ENCODE results near the gene THPO. TPM values are rescaled to one million over a fixed set of nuclear protein-coding genes. Genes with fewer than 3 reads are reported as not detected.

Gene THPO
- total RNA-seq, 1 experiment from 2014 or later, result not detected

DNA sequence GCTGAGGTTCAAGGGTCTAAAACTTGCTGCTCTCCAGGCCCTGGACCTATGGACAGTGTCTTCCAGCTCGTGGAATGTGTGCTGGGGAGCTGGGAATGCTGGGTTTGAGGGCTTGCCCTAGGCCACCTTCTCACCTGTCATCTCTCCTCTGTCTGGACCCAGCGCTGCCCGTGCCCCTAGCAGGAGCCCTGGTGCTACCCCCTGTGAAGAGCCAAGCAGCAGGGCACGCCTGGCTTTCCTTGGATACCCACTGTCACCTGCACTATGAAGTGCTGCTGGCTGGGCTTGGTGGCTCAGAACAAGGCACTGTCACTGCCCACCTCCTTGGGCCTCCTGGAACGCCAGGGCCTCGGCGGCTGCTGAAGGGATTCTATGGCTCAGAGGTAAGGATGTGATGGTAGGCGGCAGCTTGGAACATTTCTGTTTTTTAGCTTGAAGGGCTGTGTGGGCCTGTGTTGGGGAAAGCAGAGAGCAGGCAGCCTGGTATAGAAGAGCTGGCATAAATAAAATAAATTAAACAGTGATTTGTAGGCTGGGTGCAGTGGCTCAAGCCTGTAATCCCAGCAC lies 6.9 kb upstream of the THPO start:
- DNase-seq (ENCODE audit: low read depth), result no peak

DNA sequence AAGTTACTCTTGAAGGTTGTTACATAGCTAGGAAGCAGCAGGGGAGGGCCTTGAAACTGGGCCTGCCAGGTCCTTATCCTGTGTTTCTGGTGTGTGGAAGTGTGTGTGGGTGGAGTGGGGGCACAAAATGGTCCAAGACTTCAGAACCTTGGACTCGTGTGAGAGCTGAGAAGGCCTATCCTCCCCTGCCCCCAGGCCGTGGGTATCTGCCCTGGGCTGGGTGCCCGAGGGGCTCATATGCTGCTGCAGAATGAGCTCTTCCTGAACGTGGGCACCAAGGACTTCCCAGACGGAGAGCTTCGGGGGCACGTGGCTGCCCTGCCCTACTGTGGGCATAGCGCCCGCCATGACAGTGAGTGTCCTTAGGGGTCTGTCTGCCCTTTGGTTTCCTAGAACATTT lies 6.3 kb upstream of the THPO start:
- DNase-seq (ENCODE audit: low read depth), result no peak

DNA sequence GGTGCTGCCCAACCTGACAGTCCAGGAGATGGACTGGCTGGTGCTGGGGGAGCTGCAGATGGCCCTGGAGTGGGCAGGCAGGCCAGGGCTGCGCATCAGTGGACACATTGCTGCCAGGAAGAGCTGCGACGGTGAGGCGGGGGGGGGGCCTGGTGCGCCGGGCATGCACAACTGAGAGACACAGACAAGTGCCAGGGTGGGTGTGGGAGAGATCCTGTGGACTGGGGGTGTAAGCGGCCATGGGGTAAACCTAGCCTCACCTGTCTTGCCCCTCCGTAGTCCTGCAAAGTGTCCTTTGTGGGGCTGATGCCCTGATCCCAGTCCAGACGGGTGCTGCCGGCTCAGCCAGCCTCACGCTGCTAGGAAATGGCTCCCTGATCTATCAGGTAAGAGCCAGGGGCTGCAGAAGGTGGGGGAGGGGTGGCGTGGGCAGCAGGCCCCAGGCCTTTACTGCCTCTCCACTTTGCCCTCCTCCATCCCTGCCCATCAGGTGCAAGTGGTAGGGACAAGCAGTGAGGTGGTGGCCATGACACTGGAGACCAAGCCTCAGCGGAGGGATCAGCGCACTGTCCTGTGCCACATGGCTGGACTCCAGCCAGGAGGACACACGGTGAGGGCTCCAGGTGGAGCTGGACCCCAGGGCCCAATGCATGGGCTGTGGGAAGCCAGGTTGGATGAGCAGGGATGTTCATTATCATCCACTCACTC lies 5.2 kb upstream of the THPO start:
- no peak for DNase-seq (ENCODE audit: low read depth)

DNA sequence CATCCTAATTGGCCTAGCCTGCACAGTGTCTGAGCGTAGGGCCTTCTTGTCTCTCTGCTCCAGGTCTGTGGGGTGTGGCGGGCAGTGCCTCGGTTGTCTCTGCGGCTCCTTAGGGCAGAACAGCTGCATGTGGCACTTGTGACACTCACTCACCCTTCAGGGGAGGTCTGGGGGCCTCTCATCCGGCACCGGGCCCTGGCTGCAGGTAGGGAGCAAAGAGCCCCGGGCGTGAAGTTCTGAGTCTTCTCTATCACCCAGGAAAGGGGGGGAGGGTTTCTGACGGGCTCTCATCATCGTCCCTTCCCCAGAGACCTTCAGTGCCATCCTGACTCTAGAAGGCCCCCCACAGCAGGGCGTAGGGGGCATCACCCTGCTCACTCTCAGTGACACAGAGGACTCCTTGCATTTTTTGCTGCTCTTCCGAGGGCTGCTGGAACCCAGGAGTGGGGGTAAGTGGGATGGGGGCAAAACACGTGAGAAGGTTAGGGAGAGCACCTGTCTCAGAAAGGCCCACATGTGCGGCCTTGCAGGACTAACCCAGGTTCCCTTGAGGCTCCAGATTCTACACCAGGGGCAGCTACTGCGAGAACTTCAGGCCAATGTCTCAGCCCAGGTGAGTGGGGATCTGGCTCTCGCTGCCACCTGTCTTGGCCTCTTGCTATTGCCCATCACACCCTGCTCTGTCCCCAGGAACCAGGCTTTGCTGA lies 4.5 kb upstream of the THPO start:
- DNase-seq (ENCODE audit: low read depth), result no peak

DNA sequence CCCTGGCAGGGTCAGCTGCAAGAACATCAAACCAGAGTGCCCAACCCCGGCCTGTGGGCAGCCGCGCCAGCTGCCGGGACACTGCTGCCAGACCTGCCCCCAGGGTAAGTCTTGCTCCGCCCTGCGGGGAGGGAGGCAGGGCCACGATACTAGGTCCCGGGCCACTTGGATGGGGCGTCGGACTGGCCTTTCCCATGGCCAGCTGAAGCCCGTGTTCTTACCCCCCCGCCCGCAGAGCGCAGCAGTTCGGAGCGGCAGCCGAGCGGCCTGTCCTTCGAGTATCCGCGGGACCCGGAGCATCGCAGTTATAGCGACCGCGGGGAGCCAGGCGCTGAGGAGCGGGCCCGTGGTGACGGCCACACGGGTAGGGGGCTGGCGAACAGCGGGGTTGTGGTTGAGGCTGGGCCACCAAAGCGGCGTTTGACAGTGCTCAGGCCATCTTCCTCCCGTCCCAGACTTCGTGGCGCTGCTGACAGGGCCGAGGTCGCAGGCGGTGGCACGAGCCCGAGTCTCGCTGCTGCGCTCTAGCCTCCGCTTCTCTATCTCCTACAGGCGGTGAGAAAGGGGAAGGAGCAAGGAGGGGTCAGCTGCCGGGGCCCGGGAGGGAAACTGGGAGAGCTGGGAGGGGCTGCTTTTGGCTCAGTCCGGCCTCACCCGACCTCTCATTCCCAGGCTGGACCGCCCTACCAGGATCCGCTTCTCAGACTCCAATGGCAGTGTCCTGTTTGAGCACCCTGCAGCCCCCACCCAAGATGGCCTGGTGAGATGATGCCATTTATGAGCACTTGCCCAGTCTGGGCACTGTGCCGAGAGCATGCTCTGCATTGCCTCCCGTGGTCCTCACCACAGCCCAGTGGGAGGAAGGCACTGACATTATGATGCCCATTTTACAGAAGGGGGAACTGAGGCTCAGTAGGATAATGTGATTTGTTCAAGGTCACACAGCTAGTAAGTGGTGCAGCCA lies 3.5 kb upstream of the THPO start:
- no peak for DNase-seq (ENCODE audit: low read depth)

DNA sequence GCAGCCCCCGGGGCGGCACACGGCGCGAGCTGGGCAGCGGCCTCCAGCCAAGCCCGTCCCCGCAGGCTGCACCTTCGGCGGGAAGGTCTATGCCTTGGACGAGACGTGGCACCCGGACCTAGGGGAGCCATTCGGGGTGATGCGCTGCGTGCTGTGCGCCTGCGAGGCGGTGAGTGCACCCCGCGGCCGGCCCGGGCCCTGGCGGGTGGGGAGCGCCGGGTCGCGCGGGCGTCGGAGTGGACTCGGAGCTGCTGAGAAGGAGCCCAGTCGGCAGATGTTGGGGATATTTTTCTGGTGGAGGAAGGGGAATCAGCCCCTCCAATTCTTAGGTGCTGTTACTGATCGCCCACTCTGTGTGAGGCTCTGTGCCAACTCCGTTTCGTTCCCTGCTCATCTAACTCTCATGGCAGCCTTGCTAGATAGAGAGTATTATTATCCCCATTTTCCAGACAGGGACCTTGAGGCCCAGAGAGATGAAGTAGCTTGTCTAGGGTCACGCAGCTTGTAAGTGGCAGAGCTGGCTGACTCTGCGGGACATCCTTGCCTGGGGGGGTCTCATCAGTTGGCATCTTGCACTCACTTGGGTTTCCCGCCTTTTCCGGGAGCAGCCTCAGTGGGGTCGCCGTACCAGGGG lies 2.7 kb upstream of the THPO start:
- no peak for DNase-seq (ENCODE audit: low read depth)

DNA sequence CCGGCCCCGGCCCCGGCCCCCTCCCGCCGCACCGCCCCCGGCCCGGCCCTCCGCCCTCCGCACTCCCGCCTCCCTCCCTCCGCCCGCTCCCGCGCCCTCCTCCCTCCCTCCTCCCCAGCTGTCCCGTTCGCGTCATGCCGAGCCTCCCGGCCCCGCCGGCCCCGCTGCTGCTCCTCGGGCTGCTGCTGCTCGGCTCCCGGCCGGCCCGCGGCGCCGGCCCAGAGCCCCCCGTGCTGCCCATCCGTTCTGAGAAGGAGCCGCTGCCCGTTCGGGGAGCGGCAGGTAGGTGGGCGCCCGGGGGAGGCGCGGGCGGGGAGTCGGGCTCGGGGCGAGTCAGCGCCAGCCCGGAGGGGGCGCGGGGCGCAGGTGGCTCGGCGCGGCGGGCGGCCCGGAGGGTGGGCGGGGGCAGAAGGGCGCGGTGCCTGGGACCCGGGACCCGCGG lies 2.2 kb upstream of the THPO start:
- DNase-seq (ENCODE audit: low read depth), result peak; percentile 65

DNA sequence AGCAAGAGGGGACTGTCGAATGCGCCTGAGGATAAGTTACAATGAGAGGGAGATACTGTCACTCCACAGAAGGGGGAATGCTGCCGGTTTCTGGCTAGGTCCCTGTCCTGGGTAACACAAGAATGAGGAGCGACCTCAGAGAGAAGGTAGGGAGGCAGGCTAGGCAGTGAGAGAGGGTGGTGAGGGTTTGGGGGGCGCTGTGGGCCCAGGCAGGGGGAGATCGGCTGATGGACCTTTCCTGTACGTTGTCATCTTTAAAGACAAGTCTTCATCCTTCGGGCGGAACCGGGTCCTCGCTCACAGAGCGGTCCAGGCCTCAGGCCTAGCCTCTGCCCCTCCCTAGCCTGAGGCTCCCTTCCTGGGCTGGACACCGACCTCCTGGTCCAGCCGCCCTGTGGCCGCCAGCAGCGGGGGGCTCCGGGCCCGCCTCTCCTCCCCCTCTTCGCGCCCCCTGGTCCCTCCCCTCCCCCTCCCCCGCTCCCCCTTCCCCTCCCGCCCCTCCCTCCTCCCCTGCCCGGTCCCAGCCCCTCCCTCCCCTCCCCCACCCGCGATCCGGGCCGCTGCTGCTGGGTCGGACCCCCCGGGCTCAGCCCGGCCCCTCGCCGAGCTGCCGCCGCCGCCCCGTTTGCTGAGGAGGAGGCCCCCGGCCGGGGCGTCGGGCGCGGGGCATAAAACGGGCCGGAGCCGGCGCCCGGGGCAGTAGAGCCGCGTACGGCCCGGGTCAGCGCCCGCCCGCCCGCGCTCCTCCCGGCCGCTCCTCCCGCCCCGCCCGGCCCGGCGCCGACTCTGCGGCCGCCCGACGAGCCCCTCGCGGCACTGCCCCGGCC lies 1.6 kb upstream of the THPO start, which contains the start of gene CHRD:
Gene CHRD, plus strand, starts transcription at position 697 of the 827 bp plus-strand sequence. CDS start 265 bp downstream, outside the sequence.
- DNase-seq (ENCODE audit: low read depth), result no peak

DNA sequence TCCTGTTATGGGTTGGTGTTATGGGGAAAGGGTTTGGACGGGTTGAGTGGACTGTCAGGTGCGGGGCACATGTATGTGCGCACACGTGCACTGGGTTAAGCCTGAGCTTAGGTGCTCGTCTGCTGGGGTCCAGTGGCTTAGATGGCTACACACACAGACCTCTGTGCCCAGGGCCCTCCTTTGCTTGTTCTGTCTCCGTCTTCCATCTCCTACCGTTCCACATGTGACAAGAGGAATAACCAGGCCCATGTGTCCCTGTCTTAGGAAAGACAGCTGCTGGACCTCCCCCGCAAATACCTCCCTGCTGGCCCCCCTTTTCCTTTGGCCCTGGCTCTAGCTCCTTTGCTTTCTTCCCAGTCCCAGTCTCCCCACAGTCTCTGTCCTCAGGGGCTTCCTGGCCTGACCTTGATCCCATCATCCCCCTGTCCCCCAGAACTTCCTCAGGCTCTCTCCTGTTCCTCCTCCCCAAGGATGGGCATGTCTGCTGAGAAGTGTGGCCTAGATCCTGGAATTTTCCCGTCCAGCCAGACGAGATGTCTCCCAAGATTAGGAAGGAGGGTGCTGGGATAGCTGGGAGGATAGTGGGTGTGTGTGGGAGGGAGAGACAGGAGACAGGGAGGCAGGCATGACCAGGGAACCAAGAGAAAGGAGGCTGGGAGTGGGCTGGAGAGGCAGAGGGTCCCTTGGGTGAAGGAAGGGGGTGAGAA lies 797 bp upstream of the THPO start:
- DNase-seq (ENCODE audit: low read depth), result no peak

DNA sequence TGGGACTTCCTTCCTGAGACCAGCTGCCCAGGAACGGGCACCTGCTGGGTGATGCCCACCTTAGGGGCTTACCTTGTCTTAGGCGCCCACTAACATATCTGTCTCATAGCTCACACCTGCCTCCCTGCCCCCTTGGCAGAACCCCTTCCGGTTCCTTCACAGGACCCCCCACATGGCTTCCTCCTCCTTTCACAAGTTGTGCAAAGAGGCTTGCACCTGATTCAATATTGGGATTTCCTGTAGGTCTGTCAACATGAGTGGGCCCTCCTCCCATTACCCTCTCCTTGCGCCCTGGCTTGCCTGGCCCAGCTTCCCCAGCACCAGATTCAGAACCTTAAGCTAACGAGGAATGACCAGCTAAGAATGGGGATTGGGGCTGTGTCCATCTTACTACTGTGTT lies 633 bp downstream of the THPO start:
- DNase-seq (ENCODE audit: low read depth), result no peak

DNA sequence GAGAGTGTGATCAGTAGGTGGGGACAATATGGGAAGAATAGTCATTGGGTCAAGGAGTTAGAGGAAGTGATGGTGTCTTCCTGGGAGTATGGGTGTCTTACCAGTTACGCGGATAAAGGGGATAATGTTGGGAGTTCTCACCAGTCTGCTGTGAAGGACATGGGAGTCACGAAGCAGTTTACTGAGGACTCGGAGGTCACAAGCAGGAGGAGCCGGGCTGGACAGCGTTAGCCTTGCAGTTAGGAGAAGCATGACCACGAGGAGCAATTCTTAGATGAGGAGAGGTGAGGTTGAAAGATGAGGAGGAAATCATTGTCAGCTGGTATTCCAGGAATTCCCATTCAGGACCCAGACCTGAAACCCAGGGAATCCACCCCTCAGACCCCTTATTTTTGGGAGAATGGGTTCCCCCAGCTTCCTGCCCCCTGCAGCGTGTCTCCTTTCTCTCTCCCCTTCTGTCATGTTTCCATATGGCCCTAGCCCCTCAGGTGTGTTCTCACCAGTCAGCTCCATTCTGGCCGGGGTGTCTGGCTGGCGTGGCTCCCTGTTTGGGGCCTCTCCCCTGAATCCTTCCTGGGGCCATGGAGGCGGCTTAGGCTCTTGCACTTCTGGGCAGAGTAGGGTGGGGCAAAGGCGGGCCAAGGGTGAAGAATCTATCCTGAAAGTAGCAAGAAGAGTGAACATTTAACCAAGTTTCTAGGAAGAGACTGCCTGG lies 2.1 kb downstream of the THPO start:
- DNase-seq (ENCODE audit: low read depth), result no peak

DNA sequence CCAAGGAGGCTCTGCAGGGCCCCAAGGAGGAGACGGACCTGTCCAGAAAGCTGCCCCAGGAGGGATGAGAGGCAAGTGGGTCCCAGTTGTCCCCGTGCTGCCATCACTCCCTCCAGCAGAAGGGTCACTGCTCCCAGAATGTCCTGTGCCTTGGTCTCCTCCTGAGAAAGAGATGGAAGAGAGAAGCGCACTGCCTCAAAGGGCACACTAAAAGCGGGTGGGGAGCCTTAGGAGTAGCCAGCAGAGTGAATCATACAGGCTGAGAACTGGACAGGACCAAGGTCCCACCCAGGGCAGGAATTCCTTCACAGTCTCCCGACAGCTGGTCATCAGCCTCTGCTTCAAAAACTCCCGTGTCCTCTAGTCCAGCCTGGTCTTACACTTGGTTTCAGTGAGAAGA lies 4.6 kb downstream of the THPO start:
- no peak for DNase-seq (ENCODE audit: low read depth)

DNA sequence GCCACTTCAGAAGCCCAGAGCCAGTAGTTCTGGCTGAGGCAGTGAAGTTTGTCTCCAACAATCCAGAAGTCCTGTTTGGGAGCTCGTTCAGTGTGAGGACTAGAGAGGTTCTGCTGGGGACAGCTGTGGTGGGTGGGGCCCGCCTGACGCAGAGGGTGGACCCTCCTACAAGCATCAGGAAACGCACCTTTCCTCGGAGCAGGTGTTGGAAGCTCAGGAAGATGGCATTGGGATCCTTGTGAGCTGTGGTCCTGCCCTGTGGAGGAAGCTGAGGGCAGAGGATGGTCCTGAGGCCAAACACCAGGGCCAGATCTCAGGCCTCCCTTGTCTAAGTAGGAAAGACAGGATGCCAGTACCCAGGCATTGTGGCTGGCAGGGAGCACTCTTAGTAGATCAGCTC lies 5.1 kb downstream of the THPO start:
- DNase-seq (ENCODE audit: low read depth), result no peak

DNA sequence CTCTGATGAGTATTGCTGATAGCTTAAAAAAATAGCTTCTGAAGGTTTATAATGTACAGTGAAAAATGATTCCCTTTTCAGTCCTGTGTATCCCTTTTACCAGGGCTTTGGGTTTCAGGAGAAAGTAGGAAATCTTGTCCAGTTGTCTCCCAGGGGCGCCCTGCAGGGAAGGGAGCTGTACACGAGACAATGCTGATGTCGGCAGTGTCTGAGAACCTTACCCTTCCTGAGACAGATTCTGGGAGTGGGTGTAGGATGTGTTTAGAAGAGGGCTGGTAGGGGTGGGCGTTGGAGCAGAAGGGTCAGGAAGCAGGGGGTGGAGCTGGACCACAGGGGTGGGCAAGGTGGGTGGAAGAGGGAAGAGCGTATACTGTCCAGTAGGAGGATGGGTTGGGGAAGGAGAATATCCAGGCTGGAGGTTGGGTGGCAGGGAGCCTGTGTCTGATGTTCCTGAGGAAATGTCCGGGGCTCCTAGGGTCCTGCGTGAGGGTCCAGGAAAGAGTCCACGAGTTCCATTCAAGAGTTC lies 5.6 kb downstream of the THPO start:
- DNase-seq (ENCODE audit: low read depth), result no peak

DNA sequence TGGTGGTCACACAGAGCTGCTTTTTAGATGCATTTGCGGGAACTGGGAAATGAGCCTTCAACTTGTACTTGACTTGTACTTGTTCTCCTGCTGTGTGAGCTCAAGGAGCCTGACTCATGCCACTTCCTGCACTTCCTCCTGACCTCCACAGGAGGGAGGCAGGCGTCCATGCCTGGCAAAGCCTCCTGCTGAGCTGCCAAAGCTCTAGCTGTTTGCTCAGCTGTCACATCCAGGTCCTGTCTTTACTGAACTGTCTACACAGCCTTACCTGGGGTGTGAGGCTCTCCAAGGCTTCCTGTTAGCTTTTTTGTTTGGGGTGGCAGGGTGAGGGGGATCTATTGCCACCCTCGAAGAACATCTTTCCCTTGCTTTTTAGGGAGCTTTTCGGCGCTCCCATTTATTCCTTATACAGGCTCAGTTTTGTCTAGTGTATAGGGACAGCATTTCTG lies 6.4 kb downstream of the THPO start:
- peak; percentile 91 for DNase-seq (ENCODE audit: low read depth)

DNA sequence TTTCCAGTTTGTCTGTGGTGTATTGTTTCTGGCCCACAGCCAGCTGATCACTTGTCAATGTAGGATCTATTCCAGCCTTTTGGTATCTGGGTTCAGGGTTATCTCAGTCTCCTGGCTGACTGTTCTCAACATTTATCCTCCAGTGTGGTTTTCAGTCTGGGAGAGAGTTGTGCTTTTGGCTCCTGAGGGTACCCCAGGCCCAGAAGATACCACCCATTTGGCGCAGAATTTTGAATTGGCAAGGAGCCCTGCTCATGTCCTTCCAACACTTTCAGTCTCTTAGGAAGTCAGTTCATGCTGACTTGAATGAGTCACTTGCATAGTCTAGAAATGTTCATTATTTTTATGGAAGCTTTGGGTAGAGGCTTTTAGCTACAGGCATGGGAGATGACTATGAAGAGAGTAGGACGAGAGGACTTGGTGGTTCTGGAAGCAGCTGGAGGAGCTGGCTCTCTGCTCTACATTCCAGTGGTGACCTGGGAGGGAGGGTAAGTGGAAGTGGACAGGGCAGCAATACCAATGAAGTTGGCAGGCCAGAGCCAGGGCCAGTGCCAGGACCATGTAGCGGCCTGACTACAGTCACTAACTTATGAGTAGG lies 9.3 kb downstream of the THPO start:
- no peak for DNase-seq (ENCODE audit: low read depth)

DNA sequence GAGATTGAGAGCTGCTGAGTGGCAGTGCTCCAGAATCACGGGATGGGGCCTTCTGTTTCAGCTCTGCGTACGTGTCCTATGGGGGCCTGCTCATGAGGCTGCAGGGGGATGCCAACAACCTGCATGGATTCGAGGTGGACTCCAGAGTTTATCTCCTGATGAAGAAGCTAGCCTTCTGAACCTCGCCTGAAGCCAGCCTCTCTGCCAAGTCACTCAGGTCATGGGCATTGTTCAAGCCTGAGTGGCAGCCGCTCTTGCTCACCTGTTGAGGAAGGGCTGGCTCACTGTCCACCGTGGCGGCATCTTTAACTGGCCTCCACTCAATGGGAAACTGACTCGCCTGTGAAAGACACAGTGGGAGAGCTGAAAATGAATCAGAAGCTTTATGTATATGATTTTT lies 9.9 kb downstream of the THPO start:
- no peak for DNase-seq (ENCODE audit: low read depth)

DNA sequence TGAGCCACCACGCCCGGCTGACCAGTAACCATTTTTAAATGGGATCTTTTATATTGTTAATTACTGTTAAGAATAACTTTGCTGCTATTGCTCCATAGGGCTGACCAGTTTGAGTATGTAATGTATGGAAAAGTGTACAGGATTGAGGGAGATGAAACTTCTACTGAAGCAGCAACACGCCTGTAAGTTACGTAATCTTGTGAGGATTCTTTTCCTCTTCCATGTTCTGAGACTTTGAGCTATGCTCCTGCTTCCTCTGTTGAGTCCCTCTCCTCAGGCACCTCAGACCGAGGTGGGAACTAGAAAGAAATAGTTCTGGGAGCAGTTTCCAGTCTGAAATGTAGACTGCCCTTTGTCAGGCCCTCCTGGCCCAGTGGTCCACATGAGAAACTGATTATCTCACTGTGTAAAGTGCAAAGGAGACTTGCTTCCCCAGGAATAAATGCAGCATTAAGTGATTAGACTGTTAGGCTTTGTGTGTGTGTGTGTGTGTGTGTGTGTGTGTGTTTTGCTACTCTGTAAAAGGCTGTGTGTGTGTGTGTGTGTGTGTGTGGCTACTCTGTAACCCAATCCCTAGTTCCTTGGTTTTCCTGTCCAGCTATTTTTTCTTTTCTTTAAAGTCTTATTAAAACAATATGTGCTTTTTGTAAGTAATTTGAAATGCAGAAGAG lies 11.3 kb downstream of the THPO start:
- DNase-seq (ENCODE audit: low read depth), result no peak
